ES-I3 (cell line): ENCODE measurements around the gene DNAJB4.
"Not testable (repeated sequence)": the region's sequence is repeated elsewhere in the genome, so short reads cannot be mapped to it uniquely, and the experiment has no call there.

ENCODE experiments used
- H3K36me3 ChIP-seq: 2 replicates; pipeline ENCODE4 v1.6.1; 2013; ENCODE audit warnings: mild to moderate bottlenecking, low read length, control low read depth, moderate library complexity; ENCODE audit not compliant: insufficient read depth
- H3K4me1 ChIP-seq: 2 replicates; pipeline ENCODE4 v1.6.1; 2013; ENCODE audit warnings: mild to moderate bottlenecking, control low read depth, low read length; ENCODE audit not compliant: insufficient read depth
- H3K9ac ChIP-seq: 2 replicates; pipeline ENCODE4 v1.6.1; 2013; ENCODE audit warnings: low read depth, mild to moderate bottlenecking, low read length, moderate library complexity
- H3K9me3 ChIP-seq: 2 replicates; pipeline ENCODE4 v1.6.1; 2013; ENCODE audit warnings: mild to moderate bottlenecking, low read length, moderate library complexity; ENCODE audit not compliant: control insufficient read depth, insufficient read depth

DNAJB4 gene

DNA sequence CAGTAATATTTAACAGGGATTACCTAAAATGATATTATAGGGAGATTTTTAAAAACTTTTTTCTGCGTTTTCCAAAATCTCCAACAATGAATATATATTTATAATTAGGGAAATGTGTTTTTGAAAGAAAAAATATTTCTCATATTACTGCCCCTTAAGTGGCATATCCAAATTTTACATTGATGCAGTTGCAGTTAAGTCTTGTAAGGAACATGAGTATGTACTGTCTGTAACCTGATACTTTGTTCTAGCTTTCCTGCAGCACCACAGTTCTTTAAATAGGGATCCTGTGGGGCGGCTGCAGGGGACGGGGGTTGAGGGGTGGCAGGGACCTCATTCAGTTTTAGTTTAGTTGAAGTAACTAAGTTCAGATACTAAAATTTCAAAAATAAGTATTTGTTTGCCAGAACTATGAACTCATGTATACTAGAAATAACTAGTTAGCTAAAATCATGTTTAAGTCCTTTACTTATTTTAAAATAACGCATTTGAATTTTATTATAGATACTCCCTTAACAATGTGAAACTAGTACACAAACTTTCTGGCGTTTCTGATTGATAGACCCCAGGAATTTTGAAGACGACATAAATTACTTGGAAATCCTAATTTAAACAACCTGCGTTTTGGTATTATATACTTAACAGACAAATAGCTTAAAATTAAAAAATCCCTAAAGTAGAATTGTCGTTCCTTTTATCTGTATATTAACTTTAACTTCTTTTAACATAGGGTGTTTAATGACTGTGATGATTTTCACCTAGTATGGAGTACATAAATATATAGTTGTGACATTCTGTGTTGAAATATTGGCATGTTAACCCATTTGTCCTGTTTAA, 639 bp upstream of the DNAJB4 start:
- Histone ChIP-seq H3K36me3 (no peaks in the 10 kb centered on the region), H3K9ac (peak overlapping the region; percentile 37), H3K4me1 (no peaks in the 10 kb centered on the region; the same call in 1 of the 2 replicates), H3K9me3 (no peaks in the 10 kb centered on the region)

GRCh38 chr1:78005448-78005722, 646 bp downstream of the DNAJB4 start:
- no peaks in the 10 kb centered on the region; the same call in 1 of the 2 replicates for H3K4me1 ChIP-seq
- H3K36me3 ChIP-seq, result no peaks in the 10 kb centered on the region
- peak overlapping the region; percentile 37 for H3K9ac ChIP-seq
- H3K9me3 ChIP-seq, result no peaks in the 10 kb centered on the region

- peak overlapping the region; percentile 37; the same call in 1 of the 2 replicates for H3K9ac ChIP-seq
- no peaks in the 10 kb centered on the region; the same call in 1 of the 2 replicates for H3K4me1 ChIP-seq
- no peaks in the 10 kb centered on the region for H3K36me3 ChIP-seq
- no peaks in the 10 kb centered on the region for H3K9me3 ChIP-seq
Observed at GRCh38 chr1:78005755-78006154, 1.0 kb downstream of the DNAJB4 start.

DNA sequence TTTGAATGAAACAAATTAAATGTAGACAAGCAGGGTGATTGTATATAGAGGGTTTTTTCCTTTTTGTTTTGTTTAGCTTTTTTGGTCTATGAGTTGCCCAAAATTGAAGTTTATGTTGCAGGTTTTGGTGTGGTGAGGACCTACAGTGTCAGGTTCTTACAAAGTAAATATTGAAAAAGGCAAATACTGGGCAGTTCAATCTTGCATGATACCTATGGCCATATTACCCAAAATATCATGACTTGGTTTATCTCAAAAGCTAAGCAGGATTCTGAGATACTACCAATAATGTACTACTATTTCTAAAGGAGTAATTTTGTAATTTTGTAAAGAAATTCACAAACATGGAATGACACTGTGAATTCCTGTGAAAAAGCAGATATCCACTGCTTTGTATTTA, 1.8 kb downstream of the DNAJB4 start:
- Histone ChIP-seq H3K36me3 (no peaks in the 10 kb centered on the region), H3K4me1 (no peaks in the 10 kb centered on the region; the same call in 1 of the 2 replicates), H3K9ac (0 out of 2 replicates have a peak overlapping the region, but pooled peaks have one; percentile 20), H3K9me3 (no peaks in the 10 kb centered on the region)

DNA sequence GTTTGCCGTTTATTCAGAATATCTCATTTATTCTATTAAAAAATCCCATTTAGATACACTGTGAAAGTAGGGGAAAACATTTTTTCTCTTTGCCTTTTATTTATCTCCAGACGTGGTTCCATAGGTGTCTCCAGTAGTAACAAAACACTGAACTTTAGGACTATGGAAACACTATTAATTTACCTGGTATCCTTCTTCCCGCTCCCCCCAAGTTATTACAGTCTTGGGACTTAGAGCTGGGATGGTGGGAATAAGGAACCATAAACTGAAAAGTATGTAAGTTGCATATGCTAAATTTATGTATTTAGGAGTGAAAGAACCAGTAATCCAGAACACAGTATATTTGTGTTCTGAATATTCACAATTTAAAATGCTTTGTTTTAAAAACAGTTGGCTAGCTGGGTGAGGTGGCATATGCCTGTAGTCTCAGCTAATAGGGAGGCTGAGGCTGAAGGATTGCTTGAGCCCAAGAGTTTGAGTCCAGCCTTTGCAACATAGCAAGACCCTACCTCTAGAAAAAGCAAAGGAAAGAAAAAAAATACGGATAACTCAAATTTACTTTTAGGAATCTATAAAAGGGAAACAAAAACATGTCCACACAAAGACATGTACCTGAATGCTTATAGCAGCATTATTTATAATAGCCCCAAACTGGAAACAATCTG, 3.1 kb downstream of the DNAJB4 start:
- Histone ChIP-seq H3K9me3 (no peaks in the 10 kb centered on the region), H3K9ac (no peak overlapping the region), H3K4me1 (no peaks in the 10 kb centered on the region; the same call in 1 of the 2 replicates), H3K36me3 (no peaks in the 10 kb centered on the region)

DNA sequence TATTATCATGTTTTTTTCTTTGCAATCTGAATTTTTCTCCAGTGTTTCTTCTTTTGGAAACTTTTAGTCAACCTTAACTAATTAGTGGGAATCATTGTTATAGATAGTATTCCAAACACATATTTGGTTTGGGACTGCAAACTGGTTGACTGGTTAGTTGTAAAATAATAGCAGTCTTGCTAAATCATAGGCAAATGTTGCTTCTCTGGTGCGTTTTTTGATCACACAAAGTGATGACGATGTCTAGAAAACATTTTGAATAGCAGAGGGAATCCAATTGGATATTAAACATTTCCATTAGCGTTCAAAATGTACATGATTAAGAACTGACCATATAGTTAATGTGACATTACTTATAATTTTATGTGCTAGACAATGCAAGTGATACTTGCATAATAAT, 4.5 kb downstream of the DNAJB4 start:
- H3K4me1 ChIP-seq, result no peaks in the 10 kb centered on the region; the same call in 1 of the 2 replicates
- no peak overlapping the region for H3K9ac ChIP-seq
- H3K36me3 ChIP-seq, result no peaks in the 10 kb centered on the region
- no peaks in the 10 kb centered on the region for H3K9me3 ChIP-seq

DNA sequence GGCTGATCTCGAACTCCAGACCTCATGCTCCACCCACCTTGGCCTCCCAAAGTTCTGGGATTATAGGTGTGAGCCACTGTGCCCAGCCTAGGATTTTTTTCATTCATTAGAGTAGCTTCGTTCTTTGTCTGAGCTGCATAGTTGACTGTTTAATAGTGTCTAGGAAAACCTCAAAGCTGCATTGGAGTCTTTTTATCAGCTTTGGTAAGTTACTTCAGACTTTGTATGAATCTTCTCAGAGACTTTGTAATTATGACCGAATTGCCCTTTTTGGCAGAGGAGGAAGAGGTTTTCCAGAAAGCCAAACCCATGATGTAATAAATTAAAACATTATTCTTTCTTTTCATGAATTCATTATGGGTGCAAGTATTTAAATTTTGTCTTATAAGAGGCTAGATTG, 5.1 kb downstream of the DNAJB4 start:
- Histone ChIP-seq H3K4me1 (no peaks in the 10 kb centered on the region; the same call in 1 of the 2 replicates), H3K9me3 (no peaks in the 10 kb centered on the region), H3K9ac (no peak overlapping the region), H3K36me3 (no peaks in the 10 kb centered on the region)

DNA sequence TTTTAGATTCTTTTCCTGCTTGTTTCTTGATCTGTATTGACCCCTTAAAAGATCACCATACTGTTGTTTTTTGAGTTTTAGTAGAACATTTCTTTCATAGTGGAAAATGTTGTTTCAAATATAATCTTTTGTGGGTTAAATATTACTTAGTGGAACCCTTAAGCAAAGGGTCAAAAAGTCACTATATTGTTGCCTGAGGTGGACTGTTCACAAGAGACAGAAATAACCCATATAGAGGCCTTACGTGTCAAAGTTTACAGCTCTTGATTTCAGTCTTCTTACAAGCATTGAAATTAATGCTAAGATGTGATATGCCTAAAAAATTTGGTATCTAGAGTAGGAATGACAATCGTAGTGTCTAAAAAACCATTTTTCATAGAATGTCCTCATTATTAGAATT, 6.3 kb downstream of the DNAJB4 start:
- H3K9ac ChIP-seq, result no peak overlapping the region
- no peaks in the 10 kb centered on the region for H3K36me3 ChIP-seq
- H3K9me3 ChIP-seq, result no peaks in the 10 kb centered on the region
- no peaks in the 10 kb centered on the region; the same call in 1 of the 2 replicates for H3K4me1 ChIP-seq

- H3K9ac ChIP-seq, result no peak overlapping the region
- no peaks in the 10 kb centered on the region for H3K36me3 ChIP-seq
- H3K4me1 ChIP-seq, result no peaks in the 10 kb centered on the region
- no peaks in the 10 kb centered on the region for H3K9me3 ChIP-seq
Observed at GRCh38 chr1:78015148-78015547, 10.4 kb downstream of the DNAJB4 start.

DNA sequence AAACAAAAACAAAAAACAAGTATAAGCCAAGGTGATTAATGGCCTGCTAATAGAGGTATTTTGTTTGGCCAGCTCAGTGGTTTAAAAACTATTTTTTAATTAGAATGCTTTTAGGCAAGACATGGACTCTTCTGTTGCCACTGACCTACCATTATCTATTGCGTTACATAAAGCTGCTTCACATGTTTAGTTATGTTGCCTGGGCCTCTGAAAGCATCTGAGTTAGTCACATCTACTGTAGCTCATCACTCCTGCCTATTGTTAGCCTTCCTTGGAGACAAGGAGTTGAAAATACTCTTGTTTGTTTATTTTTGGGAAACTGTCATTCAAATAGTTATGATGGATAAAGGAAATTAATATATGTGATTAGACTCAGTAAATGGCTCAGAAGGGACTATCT, 14.3 kb downstream of the DNAJB4 start:
- no peaks in the 10 kb centered on the region for H3K36me3 ChIP-seq
- no peaks in the 10 kb centered on the region for H3K9me3 ChIP-seq
- H3K9ac ChIP-seq, result no peak overlapping the region
- H3K4me1 ChIP-seq, result no peaks in the 10 kb centered on the region

GRCh38 chr1:78021134-78021533, 16.4 kb downstream of the DNAJB4 start:
- not testable (repeated sequence) for H3K4me1 ChIP-seq, H3K9me3 ChIP-seq, H3K9ac ChIP-seq, H3K36me3 ChIP-seq

DNA sequence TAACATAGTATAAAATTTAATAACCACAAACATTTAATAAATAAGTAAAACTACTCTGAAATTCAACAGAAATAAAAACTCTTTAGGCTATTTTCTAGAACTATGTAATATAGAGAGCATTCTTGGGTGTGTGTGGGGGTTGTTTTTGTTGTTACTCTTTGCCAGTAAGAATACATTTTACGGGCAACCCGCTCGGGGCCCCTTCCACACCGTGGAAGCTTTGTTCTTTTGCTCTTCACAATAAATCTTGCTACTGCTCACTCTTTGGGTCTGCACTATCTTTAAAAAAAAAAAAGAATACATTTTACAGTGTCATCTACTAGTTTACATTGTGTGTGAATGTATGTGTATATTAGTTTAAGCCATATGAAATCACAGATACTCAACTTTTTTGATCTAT, 25.1 kb downstream of the DNAJB4 start:
- Histone ChIP-seq H3K36me3 (no peaks in the 10 kb centered on the region), H3K4me1 (no peaks in the 10 kb centered on the region), H3K9ac (no peak overlapping the region), H3K9me3 (no peaks in the 10 kb centered on the region)

GRCh38 chr1:78032996-78033796, 28.5 kb downstream of the DNAJB4 start:
- Histone ChIP-seq H3K36me3 (no peaks in the 10 kb centered on the region), H3K9ac (no peak overlapping the region), H3K4me1 (no peaks in the 10 kb centered on the region), H3K9me3 (no peaks in the 10 kb centered on the region)

DNA sequence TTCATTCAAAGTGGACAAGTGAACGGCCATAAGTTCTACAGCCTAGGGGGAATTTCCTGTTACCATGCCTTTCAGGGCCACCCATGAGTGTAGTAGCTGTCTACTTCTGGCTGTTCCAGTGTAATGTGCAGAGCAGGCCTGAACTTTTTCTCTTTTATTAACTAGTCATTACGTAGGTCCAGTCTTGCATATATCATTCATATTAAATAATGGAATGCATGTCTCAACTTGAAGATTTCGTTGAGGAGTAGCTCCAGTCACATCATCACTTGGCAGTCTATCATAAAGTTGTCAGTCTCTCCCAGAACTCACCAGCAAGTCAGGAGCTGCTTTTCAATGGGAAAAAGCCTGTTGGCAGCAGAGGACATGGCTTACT, 29.0 kb downstream of the DNAJB4 start:
- H3K9me3 ChIP-seq, result no peaks in the 10 kb centered on the region
- H3K4me1 ChIP-seq, result no peaks in the 10 kb centered on the region
- H3K36me3 ChIP-seq, result no peaks in the 10 kb centered on the region
- no peak overlapping the region for H3K9ac ChIP-seq
